Stimulated activated CD4-positive, alpha-beta T cell treated with anti-CD3 and anti-CD28 coated beads, TNF-alpha, amount 100 ng/mL, for 1 hour (primary cell): Measurements from ENCODE around the gene DOK4.

ENCODE experiments used
- DNase-seq, 3 donors: peaks; one replicate each; pipeline ENCODE4 v3.0.0-alpha.2; 2020; ENCODE audit warnings: low read depth in 3 of 3, low spot score in 1 of 3

Gene DOK4

DNA sequence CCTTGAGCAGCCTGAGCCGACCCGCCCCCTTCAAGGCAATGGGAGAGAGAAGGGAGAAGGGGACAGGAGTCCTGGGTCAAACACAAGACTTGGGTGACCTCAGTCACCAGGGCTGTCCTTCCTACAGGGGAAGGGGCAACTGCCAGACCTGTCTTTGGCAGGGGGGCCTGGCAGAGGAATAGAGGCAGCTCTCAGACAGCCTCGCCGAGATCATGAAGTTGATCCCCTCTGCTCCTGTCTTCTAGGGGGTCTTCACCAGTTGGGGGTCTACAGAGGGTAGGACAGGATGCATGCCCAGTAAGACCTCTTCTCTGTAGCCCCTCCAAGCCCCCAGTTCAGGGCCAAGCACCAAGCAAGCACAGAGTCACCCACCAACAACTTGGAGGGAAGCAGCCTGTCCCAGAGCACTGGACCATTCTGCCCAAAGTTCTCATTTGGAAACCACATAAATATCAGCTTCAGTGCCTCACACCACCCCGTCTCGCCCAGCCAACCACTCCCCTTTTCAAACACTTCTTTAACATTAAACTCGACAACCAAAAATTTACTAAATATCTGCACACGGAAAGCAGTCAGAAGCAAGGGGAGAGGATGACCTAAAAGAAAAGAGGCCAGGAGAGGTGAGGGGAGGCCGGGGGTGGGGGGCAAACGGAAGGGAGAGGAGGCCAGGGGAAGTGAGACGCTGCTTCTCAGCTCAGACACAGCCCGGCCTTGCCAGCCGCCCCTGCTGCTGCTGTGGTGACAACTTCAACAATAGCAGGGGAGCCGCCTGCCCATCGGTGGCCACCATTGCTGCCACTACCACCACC is 7.7 kb downstream of the DOK4 start:
- DNase-seq: no peak

DNA sequence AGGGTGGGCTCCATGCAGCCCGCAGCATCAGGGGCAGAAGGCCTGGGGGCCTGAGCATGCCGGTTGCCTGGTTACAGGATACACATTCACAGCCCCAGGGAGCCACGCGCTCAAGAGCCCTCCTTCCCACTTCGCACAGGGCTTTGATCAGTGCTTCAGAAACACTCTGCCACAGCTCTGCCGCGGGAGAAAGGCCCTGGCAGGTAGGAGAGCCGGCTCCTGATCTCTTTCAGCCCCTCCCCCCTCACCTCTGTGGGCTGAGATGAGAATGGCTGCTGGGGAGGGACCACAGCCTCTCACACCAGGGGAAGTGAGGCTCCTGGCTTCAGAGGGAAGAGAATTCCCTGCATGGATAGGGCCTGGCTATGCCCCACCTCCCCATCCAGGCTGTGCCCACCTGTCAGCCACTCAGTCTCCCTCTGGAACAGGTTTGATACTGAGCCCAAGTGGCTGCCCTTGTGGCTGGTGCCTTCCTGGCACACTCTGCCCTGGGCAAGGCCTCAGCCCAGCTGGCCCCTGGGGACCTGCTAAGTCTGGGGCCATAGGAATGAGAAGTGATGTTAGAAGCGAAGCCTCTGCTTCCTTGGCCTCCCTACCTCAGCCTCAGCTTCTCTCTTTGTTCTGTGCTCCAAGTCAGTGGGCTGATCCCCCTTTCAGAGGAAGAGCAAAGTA is 8.6 kb downstream of the DOK4 start:
- DNase-seq: no peak

DNA sequence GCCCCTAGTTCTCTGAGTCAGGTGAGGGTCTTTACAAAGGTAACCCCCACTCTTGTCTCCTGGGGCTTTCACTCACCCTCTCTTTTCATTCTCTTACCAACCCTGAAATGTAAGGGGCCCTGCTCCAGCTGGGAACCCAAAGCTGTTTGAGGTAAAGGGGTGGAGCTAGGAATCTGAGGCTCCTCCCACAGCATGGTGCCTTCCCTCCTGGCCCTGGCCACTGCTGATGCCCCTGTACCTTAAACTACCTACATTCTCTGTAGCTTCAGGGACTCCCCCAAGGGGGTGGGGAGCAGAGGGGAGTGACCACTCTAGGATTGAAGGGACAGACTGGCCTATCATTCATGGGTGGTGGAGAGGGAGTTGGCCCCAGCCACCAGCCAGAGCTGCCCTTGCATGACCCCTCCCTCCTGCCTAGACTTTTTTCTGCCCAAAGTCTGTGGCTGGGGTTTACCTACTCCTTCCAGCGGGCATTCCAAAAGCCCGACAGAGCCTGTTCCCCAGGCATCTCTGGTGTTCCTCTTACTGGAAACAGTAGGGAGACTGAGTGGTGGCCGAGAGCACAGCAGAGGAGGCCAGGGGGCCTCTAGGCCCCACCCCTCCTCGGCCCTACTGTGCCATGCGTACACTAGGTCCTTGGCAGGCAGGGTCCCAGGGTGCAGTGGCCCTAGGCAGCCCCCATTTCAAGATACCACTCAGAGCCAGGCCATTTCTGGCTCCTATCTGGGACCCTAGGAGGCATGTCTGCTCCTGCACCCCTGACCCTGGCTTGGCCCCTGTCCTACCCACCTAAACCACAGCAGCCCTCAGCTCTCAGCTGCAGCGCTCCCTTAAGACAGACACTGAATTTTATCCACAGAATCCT is 9.5 kb downstream of the DOK4 start:
- DNase-seq: no peak

DNA sequence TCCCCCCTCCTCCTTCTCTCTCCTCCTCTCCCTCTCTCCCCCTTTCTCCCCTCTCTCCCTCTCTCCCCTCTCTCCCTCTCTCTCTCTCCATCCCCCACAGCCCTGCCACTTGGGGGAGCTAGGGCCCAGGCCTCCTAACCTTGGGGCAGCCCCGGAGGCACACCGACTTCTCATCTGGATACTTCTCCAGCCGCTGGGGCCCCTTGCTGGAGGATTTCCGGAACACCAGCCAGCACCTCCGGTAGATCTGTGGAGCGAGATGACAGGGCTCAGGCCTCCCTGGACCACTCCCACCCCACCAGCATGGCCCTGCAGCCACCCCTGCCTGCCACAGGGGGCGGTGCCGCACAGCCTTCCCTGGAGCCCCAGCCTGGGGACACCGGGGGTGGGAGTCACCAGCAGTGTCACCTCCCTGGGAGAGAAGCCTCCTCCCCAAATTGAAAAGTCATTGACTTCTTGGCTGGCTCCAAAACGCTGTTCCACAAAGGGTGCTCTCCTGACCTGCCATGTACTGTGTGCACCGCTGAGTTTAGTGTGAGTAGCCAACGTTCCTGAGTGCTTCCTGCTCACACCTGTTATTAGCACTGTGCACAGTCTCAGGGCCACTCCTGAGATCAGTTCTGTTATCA is 10.5 kb downstream of the DOK4 start:
- DNase-seq: peak; percentile 8 to 53 (median 36)

DNA sequence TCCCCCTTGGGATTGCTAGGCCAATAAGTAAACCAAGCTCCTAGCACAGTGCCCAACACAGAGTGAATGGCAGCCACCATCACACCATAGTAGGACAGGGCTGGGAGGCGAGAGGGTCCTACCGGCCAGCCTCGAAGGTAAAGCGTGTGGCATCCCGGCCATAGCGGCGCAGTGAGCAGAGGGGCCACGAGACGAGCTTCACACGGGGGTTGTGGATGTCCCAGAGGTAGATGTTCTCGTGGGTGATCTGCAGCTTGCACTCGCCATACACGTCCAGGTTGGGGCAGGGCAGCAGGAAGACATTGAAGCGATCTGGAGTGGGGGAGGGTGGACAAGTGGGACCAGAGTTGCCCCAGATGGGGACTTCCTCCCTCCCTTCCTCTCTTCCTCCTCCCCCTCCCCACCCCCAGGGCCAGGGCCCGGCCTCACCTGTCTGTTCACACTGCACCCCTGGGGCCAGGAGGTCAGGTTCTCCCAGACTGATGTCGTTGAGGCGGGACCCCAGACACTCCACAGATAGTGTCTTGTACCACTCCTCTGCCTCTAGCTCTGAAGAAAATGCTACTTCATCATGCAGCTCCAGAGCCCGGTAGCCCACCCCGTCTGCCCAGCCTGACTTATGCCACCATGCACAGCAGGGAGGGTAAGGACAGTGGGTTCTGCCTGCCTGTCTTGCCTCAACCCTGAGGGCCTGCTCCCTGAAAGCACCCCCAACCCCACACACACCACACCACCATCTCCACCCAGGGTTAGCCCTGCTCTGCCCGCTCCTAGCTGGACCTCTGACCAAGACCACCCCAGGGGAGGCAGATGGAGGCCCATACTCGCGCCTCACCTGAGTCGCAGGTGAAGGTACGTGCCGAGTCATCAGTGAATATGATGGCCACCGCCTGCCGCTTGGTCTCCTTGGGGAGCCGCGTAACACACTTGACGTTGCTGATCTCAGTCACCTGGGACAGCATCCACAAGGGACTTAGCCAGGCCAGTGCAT is 11.3 kb downstream of the DOK4 start:
- DNase-seq: no peak

DNA sequence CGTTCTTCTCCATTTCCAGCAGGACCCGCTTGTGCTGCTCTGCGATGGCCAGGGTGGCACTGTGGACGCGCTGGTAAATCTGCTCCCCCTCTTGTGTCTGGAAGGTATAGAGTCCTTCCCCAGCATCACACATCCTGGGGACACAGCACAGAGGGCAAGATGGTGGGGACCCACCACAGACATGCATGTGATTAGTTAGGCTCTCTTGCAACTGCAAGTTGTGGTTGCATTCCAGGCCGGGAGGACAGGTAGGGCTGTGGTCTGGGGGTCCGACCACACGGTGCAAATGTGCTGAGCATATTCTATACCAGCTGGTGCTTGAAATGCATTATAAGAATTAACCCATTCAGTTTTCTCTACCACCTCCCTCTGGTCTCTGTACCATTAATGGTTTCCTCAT is 12.4 kb downstream of the DOK4 start:
- DNase-seq: no peak

DNA sequence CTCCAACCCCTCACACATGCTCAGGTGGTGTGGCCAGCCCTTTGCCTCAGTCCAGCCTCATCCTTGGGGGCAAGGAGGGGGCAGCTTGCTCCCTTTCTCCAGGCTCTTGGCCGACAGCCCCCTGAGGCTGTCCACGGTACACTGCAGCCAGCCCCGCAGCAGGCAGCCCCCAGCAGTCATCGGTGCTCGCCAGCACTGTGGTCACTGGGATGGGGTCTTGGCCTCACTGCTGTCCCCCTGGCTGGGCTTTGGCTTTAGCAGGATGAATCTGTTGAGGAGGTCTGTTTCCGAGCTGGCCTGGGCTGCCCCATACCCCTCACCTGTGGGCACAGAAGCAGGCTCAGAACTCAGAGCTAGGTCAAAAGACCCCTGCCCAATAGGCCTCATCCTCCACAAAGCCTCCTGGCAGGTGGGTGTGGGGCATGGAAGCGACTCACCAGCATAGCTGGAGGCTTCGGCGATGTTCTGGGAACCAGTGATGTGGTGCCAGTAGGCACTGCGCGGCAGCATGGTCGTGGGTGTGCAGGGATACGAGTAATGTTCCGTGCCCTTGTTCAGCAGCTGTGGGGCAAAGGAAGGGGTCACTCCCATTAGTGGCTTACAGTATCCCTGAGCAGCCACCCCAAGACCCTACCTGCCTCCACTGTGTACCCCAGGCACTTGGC is 13.0 kb downstream of the DOK4 start:
- DNase-seq: no peak

DNA sequence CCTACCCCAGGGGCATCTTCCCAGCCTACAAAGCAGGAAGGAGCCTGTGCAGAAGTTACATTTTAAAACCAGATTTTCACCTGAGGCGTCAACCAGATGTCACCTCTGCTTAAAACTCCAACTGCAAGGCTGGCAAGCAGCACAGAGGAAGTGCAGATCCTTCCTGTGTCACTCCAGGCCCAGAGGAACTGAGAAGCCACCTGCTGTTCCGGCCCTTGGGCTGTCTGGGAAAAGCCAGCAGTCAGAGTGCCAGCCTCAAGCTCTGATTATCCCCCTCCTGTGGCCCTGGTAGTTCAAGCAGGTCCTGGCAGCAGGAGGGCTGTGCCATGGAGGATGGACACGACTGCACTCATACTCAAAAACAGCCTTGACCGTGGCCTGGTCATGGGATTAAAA is 13.6 kb downstream of the DOK4 start:
- no peak for DNase-seq

DNA sequence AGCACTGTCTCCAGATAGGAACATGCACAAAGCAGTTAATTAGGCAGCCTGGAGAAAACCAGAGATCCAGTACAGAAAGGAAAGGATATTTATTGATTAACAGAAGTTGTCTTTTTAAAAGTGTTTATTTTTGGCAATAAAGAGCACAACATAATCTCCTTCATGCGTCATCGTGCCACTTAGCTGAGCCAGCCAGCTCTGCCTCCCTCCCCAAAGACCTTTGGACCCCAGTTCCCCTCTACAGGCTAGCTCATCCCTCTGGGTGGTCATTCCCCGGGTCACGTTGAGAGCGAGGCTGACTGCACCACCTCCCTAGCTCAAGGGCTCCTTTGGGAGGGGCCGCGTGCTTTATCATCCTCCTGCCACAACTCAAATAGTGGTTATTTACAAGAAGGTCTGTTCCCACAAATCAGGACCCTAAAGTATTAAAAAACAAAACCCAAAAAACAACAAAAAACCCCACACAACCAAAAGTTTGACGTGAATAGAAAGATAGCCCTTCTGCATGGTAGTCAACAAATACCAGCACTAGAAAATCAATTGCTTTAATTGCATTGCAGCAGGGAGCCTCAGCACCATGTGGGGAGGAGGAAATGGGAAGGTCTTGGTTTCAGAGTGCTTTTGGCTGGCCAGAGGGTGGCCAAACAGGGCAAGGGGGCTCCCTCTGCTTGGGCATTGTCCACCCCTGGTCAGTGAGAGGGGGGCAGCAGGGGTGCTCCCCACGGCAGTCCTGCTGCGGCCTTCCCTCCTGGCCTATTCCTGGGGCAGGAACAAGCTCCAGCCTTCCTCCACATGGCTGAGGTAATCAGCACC is 14.2 kb downstream of the DOK4 start:
- DNase-seq: no peak

DNA sequence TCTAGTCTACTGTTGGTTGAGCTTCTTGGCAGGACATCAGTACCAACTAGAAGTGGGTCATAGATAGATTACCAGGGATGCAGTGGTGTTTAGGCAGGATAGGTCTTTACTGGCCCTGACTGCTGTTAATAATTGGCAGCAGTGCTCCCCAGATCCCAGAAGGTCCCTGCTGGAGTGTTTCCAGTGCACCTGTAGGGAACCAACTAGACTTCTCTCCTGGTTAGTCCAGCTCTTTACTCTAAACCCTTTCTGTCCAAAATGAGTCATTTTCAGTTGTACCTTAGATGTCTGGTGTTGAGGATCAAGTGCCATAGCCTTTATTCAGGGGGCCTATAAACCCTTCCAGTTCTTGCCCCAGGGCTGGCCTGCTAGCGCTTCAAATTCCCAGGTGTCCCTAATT is 15.1 kb downstream of the DOK4 start:
- DNase-seq: no peak

DNA sequence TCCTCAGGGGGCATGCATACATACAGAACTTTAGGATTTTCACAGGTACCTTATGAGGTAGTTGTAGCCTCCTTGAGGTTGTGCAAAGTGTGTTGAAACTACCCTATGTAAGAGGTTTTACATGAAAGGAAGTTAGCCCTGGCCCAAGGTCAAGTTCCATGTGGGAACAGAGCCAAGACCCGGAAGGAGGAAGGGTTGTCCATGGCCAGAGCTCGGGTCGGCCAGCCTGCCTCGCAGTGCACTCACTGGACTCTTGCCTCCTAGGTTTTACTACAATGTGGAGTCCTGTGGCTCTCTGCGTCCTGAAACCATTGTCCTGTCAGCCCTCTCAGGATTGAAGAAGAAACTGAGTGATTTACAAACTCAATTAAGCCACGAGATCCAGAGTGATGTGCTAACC is 15.6 kb downstream of the DOK4 start:
- no peak for DNase-seq

DNA sequence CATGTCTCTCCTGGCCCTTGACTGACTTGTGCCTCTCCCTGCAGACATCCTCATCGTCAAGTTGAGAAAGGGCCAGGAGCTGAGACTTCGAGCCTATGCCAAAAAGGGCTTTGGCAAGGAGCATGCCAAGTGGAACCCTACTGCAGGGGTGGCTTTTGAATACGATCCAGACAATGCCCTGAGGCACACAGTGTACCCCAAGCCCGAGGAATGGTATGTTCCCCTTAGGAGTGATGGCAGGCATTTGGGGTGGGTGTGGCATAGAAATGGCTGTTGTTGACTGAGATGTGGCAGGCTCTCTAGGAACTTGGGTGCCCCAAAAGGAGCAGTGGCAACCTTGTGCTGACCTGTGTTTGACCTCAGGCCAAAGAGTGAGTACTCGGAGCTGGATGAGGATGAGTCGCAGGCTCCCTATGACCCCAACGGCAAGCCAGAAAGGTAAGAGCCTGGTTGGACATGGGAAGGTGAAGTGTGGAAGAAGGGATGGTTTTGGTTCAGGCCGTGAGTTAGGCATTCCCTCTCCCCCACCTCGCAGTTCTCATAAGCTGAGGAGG is 16.3 kb downstream of the DOK4 start:
- DNase-seq: no peak

DNA sequence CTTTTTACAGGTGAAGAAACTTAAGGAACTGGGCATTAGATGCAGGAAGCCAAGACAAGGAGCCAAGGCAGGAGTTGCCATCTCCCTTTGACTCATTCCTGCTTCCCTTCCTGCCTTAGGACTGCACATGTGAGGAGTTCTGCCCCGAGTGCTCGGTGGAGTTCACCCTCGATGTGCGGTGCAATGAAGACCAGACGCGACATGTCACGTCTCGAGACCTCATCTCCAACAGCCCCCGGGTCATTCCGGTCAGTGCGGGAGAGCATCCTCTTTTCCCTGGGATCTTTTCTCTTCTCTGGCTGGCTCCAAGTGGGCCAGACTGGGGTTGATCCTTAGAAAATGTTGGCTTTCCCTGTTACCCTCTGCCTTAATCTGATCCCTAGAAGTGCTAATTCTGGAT is 17.2 kb downstream of the DOK4 start:
- DNase-seq: no peak

DNA sequence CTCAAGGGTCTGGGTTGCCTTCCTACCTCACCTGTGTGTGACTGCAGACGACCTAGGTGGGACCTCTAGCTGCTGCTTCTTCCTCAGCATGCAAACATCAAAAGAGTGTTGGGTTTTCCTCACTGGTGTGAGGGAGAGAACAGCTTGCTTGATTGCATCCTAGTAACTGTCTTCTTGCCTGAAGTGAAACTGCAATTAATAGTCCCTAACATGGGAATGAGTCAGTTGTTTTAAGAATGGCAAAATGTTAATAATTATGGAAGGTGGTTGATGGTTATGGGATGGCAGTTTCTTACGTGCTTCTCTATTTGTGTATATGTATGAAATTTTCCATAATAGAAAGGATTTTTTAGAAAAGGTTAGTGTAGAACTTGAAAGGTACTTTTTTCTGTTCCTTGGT is 17.9 kb downstream of the DOK4 start:
- DNase-seq: no peak

DNA sequence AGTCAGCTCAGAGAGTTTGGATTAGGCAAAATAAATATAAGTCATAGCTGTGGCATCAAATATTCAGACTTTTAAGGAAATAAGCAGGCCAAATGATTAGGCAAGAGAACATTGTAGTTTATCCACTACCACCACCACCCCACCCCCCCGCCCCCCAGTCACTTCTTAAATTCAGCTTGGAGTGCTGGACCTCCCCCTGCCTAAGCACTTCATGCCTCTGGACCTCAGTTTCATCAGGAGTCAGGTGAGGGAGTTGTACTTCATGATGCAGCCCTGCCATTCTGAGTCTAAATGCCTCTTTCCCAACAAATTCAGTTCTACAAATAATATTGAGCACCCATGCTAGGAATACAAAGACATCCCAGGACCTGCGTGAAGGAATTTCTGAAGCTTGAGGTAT is 21.8 kb downstream of the DOK4 start:
- no peak for DNase-seq

DNA sequence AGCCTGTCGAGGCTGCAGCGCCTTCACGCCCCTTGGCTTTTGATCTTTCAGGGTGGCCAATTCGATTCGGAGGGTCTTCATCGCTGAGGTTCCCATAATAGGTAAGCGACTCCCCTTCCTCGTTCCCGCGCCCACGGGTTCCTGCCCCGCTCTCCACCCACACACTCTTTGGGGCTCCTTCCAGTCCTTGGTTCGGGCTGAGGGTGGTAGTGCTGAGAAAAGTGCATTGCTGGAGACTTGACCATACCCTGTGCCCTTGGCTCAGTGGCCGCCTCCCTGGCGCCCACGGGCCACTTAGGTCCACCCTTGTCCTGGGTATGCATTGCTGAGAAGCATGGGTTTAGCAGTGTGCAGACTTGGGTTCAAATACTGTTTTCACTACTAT is 23.3 kb downstream of the DOK4 start:
- no peak for DNase-seq

DNA sequence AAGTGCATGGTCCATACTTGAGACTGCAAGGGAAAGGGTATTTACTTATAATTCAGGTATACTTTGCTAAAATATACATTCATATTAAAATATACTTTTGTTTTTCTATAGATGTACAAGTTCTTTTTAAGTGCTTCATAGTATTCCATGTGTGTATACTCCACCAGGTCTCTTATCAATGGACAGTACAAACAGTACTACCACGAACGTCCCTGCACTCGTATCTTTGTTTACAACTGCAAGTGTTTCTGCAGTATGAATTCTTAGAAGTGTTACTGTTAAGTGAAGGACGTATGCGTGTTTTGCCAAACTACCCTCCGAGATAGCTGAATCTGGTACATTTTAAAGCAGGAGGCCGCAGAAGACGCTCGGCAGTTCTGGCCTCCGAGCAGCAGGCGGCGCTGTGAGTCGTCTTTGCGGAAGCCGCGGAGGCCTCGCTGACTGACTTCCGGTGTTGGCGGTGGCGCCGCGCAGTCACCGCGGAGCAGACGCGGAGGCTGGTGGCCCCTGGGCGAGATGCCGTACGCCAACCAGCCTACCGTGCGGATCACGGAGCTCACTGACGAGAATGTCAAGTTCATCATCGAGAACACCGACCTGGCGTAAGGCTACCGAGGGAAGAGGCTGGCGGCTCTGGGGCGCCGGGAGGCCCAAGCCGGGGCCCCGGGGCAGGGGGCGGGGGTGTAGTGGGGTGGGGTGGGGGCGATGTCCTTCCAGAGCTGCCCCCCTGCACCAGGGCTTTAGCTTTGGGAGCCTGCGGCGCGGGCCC is 23.9 kb downstream of the DOK4 start, which contains the start of gene POLR2C:
Gene POLR2C, plus strand, starts transcription at position 471 of the 769 bp plus-strand sequence. Its CDS starts 46 bp downstream, at position 517.
- peak; percentile 75 to 92 (median 86) for DNase-seq

DNA sequence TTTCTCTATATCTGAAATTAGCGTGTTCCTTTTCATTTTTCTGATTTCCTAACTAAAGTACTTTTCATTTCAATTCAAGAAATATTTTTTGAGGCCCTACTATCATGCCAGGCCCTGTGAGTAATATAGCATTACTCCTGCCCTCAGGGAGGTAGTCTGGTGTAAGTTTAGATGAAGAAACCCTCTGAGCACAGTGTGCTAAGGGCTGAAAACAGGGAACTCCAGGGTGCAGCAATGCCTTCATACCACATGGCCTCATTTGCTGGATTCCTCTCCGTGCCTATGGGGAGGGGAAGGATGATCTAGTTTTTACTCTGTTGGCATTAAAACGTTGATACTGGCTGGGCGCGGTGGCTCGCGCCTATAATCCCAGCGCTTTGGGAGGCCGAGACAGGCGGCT is 34.3 kb downstream of the DOK4 start:
- no peak for DNase-seq
